Activated CD8-positive, alpha-beta memory T cell treated with anti-CD3 and anti-CD28 coated beads, Interleukin-2, amount 50 U/mL, for 1 hour (primary cell): ENCODE data around the gene INHBB.
"Not testable (repeated sequence)": the region's sequence is repeated elsewhere in the genome, so short reads cannot be mapped to it uniquely, and the experiment has no call there.

ENCODE experiments used
- DNase-seq: peaks from one replicate; pipeline ENCODE4 v3.0.0-alpha.2; 2020; ENCODE audit errors: extremely low read depth

Gene INHBB

DNA sequence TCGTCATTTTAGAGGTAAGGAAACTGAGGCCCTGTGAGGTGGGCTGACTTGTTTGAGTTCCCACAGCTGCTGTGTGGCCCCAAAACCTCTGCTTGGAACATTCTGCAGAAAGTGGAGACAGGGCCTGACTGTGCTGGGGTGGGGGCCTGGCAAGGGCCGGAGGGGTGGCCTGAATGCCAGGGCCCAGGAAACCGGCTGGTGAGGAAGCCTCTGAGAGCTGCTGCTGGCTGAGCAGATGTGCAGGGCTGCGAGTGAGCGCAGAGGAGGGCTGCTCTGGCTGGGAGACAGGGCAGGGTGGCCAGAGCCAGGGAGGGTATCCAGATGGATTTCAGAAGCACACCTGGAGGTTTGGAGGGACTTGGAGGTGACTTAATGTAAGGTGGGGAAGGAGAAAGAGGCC is 29.9 kb upstream of the INHBB start:
- DNase-seq: no peak

DNA sequence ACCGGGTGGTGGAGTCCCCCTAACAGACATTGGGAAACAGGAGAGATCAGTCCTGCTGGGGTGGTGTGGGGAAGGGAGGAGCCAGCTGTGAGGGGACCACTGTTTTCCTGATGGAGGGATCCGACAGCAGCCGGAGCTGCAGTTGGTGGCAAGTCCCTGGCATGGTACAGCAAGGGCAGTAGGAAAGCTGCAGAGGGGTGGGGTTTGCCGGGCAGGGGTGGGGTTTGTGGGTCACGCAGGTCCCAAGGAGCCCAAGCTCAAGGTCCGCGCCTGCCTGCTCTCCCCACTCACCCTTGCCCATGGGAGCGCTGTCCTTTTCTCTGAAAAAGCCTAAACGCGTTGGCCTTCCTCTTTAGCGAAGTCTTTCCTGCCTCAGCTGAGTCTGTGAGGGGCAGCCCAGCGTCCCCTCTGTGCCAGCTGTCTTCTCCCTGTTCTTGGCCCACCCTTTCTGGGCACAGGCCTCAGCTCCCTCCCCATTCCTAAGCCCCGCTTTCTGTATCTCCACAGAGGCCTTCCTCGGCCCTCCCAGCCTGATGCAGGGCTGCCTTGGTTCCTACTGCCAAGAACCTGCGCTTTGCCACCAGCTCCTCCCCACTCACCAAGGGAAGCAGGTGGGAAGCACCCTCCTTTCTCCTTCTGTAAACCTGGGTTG is 29.3 kb upstream of the INHBB start:
- no peak for DNase-seq

DNA sequence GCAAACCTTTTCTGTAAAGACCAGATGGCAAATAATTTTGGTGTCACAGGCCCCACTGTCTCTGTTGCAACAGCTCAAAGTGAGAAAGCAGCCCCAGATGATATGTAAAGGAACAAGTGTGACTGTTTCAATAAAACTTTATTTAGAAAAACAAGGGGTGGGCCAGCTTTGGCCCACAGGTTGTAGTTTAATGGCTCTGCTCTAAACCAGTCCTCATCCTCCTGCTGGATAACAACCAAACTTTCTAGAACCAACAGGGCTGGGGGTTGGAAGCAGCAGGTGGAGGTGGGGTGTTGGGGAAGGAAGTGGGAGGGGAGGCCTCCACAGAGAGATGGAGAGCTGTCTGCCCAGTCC is 28.8 kb upstream of the INHBB start:
- DNase-seq: no peak

DNA sequence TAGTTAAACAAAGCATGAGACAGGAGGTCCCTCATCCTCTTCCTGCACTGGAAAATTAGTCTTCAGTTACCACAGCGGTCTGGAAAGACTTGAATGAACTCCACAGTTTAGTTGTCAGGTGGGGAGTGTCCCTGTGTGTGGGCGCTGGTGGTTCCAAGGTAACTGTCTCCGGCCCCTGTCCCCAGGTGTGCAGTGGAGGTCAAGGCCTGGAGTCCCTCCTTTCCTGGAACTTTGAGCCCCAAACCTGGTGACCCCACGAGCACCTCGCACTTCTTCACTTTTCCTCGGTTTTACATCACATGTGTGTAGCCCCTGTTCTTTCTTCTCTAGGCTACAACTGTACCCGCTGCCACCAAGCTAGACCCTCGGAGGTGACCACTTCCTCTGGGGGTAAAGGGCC is 28.0 kb upstream of the INHBB start:
- no peak for DNase-seq

DNA sequence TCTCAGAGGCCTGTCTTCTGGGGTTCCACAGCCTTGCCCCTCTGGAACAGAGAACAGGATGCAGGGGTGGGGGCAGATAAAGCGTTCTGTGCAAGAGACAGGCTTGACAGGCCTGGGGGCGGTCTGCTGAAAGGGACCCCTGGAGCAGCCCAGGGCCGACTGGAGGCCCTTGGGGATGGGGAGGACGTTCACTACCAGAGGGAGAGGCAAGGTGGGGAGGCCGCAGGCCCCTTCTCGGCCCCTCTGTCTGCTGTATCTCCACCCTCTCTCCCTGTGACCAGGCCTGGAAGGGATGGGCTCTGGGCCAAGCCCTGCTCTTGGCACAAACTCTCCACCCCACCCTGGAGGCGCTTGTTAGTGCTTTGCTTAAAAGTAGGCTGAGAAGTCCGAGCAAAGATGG is 27.3 kb upstream of the INHBB start:
- no peak for DNase-seq

DNA sequence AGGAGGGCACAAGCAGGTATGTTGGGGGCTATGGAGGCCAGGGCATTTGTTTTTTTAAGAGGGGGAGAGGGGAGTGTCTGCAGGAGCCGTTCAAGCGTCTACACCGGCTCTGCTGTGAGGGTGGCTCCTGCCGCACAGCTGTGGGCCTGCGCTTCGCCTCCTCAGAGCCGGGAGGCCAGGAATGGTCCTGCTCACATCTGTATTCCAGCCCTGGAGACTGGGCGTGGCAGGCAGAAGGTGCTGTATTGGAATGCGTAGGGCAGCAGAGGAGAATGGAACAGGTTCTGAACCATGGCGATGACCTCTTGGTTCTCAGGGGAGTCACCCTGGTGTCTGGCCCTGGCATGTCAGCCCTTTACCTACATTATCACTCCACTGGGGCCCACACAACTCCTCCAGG is 26.8 kb upstream of the INHBB start:
- DNase-seq: no peak

DNA sequence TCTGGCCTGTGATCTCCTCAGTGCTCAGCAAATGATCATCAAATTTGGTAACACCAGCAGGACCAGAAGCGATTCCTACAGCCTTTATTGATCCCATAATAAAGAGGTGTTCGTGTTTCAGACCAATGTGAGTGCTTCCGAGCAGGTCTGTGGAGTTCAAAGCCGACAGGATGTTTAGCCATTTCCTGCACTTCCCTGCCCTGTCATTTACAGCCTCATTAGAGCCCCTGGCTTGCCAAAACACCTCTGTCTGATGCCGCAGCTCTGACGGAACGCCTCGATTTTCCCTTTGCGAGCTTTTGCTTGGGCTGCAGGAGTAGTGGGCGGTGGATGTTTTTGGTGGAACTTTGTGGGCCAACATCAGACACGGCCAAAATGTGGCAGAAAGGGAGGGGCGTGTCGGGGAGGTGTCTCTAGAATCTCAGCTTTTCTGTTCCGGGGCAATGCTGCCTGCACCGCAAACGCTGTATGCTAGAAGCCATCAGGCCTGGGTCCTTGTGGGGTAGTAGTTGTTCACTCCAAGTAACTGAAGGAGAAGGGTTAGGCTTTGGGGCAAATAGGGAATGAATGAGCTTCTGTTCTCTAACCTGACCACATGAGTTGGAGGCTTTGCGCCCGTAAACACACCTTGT is 26.1 kb upstream of the INHBB start:
- DNase-seq: no peak

DNA sequence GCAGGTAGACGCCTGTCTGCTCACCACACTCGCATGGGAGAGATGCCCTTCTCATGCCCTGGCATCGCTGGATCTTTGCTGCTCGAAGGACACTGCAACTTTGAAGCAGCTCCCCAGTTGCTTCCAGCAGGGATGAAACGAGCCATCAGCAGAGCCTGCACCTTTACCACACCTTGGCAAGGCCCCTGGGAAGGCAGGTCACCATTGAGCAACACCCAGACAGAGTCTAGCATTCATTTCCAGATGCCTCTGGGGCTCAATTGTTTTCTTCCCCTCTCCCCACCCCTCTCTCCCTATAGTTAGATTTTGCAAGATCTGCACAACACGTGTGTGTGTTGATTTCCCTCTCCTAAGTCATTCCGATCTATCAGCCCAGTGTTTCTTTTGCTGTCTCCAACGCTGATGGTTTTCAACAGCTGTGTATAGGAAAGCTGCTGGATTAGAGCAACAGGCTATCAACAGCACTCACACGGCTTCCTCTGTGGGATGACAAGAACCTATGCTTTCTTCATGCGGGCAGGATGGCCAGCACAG is 25.6 kb upstream of the INHBB start:
- no peak for DNase-seq

DNA sequence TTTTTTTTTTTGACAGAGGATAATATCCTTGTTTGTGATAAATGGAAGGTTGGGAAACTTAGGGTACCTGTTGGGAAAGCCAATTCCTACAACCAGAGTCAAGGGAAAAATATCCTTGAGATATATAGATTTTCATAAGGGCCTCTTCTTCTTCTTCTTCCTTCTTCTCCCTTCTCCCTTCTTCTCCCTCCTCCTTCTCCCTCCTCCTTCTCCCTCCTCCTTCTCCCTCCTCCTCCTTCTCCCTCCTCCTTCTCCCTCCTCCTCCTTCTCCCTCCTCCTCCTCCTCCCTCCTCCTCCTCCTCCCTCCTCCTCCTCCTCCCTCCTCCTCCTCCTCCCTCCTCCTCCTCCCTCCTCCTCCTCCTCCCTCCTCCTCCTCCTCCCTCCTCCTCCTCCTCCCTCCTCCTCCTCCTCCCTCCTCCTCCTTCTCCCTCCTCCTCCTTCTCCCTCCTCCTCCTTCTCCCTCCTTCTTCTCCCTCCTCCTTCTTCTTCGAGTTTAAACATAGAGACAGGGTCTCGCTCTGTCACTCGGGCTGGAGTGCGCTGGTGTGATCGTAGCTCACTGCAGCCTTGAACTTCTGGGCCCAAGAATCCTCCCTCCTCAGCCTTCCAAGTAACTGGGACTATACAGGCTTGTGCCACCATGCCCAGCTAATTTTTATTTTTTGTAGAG is 24.9 kb upstream of the INHBB start:
- DNase-seq: not testable (repeated sequence)

DNA sequence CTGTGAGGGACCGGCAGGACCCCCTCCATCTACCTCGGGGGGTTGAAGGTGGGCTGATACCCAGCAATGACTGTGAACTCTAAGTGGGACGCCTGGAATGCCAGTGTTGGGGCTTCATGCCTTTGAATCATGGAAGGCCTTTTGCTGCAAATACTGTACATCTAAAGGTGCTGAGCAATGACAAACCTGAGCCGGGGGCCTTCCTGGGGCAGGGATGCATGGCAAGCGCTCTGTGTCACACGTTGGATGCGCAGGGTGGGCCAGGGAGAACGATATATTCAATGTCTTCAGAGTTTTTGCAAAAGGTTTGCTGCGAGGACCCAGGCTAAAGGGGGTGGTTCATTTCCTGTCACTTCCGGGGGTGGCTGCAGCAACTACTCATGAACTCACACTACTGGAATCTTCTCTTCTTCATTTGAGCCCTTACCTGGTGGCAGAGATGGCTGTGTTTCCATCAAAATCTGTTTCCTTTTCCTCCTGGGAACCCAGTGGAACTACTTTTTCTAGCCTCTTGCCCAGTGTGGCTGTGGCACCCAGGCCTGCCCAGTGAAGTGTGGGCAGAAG is 24.1 kb upstream of the INHBB start:
- no peak for DNase-seq

DNA sequence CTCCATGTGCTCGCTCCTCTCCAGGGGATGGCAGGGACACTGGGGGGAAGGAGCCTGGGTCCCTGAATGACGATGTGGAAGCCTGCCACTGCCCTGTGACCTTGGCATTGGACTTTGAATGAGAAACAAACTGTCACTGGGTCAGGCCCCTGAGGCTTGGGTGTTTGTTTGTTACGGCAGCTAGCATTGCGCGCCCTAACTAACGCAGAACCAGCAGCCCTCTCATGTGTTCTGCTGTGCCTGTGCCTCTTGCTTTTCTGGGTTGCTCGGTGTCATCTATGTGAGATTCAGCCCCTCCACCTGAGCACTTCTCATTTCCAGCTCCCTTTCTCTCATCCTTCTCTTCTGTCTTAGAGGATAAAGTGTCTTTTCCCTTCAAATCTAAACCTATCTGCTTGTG is 23.6 kb upstream of the INHBB start:
- no peak for DNase-seq

DNA sequence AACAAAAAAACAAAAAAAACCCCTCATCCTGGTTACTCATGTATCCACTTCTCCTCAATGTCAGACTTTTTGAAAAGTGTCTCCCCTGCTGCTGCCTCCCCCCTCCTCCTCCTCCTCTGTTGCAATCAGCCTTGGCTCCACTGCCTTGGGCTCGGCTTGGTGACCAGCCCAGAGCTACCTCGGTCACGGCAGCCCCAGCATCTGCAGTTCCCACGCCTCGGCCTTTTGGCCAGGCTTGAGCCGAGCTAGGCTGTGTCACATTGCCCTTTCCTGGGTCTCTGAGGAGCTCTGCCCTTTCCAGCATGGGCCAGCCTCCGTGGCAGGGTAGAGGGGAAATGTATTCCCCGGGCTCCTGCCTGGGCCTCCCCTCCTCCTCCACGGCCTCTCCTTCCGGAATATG is 22.7 kb upstream of the INHBB start:
- no peak for DNase-seq

DNA sequence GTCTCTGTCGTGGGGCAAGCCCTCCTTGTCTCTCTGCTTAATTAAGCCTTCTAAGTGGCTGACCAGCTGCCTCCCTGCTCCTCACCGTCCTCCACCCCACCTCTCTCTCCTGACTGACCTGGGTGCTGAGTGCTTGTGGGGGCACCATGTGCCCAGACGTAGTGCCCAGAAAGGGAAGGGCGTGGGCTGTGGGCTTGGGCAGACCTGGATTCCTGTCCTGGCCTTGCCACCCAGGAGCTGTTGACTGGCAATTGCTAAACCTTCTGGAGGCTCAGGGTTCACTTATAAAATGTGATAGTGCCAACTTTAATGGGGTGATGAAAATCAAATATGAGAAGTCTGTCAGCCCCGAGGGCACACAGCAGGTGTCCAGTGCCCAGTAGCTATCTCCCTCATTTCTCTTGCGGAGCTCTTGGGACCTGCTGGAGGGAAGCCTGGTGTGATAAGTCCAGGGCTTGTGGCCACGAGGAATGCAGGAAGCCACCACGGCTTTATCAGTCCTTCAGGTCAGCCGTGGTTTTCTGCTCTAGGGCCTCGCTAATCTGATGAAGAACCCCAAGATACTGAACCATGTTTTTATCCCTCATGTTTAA is 22.0 kb upstream of the INHBB start:
- no peak for DNase-seq

DNA sequence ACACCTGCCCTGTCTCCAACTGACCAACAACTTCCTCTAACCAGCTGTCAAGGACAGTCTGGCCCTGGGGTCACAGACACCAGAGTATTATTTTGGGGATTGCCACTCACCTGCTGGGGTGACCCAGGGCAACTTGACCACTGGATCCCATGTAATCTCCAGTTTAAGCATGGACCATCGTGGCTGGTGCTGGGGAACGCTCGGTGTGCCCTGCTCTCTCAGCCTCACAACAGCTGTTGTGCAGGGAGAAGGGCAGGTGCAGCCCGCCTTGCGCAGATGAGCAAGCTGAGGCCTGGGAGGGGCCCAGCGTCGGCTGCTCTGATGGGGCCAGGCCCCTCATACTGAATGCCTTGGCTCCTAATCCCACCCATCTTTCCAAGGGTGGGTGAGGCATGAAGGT is 21.0 kb upstream of the INHBB start:
- DNase-seq: no peak

DNA sequence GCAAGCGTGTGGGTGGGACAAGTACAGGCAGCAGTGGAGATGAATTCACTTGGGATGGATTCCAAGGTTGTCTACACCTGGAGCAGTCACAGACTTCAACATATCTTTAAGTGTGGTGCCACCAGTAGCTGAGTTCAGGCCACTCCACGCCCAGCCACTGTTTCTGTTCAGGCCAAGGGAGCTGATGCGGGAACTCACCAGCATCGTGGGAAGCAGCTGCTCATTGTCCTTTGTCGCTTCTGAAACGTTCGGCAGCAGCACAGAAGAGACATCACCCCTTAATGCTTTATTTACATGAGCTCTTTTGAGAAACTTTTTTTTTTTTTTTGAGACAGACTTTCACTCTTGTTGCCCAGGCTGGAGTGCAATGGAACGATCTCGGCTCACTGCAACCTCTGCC is 19.9 kb upstream of the INHBB start:
- no peak for DNase-seq

DNA sequence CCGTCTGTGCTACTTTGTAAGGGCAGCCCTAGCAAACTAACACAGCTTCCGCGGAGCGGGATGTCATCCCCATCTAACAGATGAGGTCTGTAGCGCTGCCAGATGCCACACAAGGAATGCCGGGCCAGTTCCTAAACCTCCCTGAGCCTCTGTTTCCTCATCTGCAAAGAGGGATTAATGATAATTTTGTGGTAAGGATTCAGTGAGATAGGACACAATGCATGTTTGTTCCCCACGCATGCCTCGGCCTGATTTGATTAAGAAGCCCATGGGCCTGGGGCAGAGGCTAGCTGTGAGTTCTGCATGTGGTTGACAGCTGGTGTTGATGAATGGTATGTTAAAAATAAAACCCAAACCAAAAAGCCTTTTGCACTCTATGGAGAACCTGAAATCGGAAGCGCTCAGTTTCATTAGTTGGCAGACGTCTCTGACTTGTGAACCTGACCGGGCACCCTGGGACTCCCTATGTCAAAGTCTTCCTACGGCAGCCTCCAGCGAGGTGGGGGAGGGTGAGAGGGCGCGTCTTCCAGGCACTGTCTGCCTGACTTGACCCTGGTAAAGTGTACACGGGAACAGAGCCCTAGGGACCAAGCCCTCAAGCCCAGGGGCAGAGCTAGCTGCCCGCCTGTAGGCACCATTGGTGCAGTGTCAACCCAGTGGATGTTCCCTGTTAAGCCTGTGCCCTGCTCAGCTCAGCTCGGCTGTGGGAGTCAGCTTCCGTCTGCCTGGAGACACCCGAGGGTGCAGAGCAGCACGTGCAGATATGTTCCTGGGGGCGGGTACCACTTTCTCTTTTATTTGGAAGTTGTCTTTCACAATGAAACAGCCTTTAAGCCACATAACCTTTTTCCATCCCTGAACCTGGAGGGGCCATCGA is 14.8 kb upstream of the INHBB start:
- no peak for DNase-seq

DNA sequence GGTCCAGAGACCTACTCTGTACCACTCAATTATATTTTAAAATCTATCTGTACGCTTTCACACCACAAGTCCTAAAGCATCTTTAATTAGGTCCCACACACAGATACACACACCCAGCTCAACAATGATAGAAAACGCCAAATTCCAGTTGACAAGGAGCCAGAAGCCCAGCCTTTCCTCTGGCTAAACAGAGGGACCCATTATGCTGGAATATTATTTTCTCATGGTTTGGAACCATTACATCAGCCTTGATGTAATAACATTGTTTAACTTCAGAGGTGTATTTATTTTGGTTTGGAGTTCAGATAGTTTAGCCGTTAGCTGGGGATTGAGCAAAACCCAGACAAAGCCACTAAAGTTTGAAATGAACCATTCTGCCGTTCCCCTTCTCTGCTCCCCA is 14.0 kb upstream of the INHBB start:
- DNase-seq: no peak

DNA sequence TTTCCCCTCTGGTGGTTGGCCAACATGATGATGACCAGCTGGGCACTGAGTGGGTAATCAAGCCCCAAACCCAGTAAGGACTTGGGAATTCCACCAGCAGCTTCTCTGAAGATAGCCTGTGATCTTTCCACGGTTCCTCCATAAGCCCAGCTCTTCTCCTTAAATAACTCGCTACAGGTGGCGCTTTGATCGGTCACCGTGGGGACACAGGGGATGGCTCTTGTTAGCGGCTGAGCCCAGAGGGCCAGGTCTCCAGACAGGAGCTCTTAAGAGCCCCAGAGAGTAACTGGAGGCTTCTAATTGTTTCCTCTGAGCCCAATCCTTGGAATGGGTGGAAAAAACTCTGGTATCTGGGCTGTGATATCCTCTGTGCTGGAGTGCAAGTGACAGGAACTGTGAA is 13.6 kb upstream of the INHBB start:
- no peak for DNase-seq

DNA sequence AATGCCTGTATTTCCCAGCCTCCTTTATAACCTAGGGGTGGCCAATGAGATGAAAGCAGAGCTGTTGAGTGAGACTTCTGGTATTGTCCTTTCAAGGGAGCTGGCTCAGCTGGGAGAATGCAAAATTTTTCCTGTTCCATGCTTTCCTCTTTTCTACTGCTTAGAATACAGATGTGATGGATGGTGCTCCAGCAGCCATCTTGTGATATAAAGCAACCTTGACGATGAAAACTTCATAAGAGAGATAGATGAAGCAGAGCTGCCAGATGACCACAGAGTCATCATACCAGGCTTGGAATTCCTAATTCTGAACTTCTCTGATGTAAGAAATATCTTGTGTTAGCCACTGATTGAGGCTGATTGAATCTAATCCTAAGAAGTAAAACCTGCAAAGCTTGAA is 11.9 kb upstream of the INHBB start:
- DNase-seq: no peak

DNA sequence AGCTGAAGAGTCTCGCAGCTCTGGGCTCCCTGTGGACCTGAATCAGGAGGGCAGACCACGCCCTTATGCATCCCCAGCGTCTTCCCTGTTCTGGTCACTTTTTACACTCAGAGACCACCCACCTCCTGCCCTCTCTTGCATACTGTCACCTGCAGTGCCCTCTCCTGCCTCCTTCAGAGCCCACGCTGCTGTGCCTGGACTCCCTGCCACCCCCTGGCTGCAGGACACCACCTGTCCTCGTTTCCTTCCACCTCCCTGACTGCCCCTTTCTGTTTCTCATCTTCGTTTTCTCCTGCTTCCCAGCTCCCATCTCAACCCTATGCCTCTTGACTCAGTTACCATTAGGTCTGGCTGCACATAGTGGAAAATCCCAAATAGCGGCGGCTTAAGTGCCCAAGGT is 9.2 kb upstream of the INHBB start:
- DNase-seq: no peak

DNA sequence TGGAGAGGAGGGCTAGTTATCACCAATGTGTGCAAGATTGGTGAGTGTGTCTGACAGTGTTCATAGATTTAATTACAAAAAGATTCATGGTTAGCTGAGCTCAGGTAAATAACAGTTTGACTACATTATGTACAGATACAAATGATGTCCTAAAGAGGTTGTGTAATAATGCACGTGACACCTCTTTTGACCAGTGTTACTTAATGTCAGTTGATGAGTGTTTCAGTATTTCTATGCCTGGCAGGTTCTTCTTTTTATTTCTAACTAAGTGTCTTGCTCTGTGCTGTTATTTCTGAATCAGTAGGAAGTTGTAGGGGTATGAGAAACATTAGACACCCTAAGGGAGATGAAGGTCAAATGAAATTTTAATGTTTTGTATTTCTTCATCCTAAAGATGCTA is 7.9 kb upstream of the INHBB start:
- DNase-seq: no peak

DNA sequence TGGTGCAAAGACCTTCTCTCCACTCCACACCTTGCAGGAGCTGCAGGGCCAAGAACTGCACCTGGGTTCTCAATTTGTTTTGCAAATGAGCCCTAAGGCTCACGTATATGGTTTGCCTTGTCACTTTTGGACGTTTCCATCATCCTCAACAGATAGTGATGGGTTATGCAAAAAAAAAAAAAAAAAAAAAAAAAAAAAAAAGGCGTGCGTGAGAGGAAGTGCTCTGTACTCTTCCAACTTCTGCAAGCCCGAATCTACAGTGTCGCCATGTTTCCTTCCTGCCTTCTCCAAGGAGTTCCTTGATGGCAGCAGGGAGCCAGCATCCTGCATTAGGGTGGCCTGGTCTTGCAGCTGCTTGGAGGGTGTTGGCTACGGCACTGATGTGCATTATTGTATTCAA is 4.0 kb upstream of the INHBB start:
- no peak for DNase-seq
